Measurements from ENCODE around the gene C13orf46.

C13orf46 gene

DNA sequence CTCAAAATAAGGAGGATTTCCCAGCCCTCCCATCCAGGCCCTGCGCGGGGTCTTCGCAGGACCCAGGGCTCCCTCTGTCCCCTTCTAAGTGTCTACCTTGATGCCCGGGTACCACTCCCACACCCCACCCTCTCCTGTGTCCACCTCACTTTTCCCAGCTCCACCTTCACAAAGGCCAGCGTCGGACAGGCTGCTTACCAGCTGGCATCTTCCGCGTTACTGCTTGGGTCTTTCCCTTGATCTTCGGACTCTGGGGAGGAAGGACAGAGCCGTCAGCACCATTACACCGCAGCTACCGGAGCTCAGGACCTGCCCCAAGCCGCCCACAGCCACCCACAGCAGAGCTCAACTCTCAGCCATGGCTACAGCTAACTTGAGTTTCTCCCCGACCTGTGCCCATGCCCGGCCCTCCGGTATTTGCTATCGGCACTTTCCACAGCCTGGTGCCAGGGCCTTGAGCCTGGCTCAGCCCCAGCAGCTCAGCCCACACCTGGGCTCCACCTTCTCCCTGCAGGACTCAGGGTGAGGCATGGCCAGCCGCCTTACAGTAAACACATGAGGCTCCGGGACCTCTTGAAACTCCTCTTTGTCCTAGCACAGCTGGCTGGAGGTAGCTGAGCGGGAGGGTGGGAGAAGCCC lies 3.8 kb downstream of the C13orf46 start:
- no peak for DNase-seq

DNA sequence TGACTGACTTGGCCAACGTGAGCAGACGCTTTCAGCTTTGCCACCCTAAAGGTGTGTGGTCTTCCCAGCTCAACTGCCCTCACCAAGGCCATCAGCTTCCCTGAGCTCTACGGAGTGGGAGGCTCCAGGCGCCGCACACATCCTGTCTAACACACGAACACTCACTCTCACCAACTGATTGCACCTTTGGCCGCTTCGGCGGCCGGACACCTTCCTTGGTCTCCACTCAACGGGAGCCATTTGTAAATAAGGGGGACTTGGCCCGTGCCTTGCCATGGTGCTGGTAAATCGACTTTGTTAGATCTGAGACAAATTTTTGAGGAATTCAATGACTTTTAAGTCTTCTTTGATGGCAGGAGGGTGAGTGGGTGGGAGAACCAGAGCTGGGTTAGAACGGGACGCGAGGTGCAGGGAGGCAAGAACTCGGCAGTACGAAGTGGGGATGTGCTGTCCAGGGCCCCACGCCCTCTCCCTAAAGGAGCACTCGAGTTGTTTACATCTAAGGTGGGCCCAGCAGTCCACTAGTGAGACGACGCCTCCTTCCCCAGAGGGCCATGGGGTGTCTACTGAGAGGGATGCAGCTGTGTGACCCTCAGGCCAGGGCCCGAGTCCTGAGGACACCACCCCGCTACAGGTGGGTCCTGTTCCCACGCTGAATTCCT lies 4.4 kb downstream of the C13orf46 start:
- DNase-seq: no peak

DNA sequence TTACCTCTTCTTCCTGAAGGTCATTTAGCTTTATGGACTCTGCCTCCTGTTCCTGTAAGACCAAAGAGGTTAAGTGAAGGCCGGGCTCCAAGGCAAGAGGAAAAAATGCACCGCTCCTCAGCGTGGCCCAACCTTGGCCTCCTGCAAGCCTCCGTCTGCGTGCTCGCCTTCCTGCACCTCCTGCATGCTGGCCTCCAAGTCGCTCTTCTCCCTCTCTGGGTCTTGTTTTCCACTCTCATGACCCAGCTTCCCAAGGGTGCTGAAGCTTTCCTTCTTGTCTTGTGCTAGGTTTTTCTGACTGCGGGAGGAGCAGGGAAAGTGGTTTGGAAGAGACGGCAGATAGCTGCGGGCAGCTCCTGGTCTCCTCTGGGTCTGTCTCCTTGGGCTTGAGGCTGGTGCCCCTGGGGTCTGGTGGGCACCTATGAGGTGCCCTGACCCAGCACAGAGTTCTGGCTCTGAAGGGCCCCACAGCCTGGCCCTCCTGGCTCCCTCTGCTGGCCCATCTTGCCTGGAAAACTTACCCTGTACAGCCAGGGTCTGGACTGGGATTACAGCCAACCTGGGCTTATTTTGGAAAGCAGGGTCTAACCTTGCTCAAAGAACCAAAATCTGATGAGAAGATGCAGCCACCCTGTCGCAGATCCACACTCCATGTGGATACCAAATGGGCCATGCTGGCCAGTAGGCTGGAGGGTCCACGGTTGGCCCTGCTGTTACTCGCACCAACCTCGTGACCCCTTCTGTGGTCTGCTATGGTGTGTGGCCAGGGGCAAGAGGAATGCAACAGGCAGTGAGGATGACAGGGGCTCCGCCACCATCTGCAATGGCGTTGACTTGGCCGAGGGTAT lies 5.2 kb downstream of the C13orf46 start:
- no peak for DNase-seq

DNA sequence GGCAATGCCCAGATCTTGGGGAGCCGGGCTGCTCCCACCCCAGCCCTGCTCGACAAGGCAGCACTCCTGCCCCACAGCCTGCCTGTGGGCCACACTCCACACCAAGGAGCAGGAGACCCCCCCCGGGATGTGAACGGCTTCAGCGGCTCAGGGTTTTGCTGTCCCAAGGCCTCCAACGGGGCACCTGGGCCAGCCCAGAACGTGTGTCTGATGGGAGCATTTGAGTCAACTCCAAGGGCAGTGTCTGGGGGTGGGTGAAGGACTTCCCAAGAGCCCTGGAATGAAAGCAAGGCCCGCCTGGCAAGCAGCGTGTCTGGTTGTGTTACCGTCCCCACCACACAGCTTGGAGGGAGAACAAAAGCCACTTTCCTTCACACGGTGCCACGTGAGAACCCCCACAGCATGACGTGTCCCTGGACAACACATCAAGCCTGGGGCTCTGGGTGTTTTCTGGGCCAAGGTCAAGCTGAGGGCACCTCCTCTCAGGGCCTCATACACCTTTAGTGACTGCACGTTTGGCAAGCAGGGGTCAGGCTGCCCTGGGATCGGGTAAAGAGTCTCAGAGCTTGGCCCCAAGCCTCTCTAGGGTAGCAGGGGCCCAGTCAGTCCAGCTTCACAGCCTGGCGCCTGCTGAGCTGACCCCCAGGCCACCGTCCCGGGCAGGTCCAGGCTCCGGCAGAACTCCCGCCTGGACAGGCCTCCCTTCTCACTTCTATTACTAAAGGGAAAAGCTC lies 6.0 kb downstream of the C13orf46 start:
- DNase-seq: no peak

DNA sequence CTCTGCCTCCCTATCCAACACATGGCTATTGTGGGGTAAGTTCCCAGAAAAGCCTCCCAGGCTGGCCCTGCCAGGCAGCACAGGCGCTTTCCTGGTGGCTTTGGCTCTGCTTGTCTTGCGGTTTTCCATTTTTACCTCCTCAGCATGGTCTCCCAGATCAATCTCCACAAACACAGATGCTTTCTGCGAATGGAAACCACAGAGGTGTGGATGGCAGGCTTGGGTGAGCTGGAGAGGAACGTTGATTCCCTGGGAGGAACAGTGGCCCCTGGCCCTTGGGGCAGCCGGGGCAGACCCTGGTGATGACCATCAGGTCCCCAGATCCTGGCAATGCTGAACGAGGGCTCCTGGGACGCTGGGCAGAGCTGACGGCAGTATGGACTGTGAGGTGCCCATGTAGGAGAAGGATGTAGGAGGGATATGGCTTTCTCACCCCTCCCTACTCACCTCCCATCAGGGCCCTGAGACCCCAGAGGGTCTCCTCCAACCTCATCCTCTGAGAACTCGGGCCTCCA lies 6.6 kb downstream of the C13orf46 start:
- no peak for DNase-seq

DNA sequence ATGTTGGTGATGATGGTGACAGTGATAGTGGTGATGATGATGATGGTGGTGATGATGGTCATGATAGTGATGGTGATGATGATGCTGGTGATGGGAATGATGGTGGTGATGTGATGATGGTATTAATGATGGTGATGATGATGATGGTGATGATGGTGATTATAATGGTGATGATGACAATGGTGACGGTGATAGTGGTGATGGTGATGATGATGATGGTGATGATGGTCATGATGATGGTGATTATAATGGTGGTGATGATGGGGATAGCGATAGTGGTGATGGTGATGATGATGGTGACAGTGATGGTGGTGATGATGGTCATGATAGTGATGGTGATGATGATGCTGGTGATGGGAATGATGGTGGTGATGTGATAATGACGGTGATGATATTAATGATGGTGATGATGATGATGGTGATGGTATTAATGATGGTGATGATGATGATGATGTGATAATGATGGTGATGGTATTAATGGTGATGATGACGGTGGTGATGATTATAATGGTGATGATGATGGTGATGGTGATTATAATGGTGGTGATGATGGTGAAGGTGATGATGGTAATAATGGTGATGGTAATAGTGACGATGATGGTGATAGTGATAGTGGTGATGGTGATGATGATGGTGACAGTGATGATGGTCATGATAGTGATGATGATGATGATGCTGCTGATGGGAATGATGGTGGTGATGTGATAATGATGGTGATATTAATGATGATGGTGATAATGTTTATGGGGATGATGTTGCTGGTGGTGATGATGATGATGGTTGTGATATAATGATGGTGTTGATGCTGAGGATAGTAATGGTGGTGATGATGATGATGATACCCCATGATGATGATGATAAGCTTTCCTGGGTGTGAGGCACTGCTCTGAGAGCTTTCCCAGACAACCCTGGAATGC lies 7.7 kb downstream of the C13orf46 start:
- DNase-seq: no peak

DNA sequence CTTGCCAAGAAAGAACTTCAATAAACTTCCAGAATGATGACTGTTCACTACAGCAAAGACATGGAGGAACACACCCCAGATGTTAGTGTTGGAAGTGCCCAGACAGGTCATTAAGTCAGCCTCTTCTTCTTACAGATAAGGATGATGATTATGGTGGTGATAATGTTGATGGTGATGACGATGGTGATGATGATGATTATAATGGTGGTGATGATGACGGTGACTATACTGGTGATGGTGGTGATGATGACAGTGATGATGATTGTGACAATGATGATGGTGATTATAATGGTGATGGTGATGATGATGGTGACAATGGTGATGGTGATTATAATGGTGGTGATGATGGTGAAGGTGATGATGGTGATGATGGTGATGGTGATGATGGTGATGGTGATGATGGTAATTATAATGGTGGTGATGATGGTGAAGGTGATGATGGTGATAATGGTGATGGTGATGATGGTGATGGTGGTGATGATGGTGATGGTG lies 8.4 kb downstream of the C13orf46 start:
- no peak for DNase-seq

DNA sequence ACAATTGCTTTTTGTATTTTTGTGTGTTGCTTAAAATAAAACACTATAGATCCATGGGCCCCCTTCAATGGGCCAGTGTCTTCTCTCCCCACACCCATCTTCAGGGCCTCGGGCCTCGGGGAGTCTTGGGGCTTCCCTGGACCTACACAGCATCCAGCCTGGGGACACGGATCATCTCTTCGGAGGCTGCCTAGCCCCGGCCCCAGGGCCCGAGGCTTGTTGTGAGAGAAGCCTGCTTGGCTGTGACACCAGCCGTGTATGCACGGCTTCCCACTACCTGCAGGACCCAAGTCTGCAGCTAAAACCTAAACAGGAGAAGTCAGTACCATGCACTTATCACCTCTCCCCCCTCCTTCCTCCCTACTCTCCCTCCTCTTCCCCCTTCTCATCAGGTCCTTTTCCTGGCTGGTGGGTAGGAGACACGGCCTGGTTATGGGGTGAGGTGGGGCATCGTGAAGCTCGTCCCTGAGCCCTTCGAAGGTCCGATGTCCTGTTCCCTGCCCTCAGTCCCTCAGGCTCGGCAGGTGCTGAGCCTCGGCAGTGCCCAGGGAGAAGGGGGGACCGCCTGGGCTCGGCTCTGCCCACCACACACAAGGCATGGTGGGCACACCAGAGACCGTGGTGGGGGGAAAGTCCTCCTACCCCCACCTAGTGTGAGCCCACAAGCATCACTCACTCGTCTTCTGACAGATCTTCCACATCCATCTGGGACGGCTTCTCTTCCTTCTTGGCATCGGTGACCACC lies 9.5 kb downstream of the C13orf46 start:
- DNase-seq: no peak

DNA sequence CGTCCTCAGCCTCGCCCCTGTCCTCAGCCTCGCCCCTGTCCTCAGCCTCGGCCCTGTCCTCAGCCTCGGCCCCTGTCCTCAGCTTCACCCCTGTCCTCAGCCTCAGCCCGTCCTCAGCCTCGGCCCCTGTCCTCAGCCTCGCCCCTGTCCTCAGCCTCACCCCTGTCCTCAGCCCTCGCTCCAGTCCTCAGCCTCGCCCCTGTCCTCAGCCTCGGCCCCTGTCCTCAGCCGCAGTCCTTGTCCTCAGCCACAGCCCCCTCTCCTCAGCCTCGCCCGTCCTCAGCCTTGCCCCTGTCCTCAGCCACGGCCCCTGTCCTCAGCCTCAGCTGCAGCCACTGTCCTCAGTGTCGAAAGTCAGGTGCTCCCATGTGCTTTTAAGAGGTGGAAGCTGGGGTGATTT lies 10.5 kb downstream of the C13orf46 start:
- DNase-seq: no peak

DNA sequence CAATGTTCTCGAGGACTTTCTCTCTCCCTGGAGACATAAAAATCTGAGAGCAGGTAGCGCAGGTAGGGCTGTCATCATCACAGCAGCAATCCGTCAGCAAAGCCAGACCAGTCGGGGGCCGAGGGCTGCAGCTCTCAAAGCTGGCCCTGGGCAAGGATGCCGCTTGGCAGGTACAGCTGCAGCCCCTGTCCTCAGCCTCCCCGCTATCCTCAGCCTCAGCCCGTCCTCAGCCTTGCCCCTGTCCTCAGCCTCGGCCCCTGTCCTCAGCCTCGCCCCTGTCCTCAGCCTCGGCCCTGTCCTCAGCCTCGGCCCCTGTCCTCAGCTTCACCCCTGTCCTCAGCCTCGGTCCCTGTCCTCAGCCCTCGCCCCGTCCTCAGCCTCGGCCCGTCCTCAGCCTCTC lies 10.9 kb downstream of the C13orf46 start:
- DNase-seq: no peak

DNA sequence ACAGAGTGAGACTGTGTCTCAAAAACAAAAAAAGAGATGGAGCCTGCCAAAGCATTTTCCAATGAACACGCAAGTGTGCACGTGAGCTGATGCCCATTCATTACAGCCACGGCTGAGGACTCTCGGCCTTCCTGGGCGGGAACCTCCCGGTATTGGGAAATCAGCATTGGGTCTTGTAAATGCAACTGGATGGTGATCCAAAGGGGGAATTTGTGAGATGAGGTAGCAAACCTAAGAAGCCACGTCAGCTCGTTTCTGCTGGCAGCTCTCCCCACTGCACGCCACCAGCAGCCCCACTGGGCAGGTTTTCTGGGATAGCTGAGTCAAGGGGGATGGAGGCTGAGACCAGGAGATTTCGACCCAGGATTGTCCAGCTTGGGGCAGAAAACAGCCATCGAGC lies 11.5 kb downstream of the C13orf46 start:
- DNase-seq: no peak

DNA sequence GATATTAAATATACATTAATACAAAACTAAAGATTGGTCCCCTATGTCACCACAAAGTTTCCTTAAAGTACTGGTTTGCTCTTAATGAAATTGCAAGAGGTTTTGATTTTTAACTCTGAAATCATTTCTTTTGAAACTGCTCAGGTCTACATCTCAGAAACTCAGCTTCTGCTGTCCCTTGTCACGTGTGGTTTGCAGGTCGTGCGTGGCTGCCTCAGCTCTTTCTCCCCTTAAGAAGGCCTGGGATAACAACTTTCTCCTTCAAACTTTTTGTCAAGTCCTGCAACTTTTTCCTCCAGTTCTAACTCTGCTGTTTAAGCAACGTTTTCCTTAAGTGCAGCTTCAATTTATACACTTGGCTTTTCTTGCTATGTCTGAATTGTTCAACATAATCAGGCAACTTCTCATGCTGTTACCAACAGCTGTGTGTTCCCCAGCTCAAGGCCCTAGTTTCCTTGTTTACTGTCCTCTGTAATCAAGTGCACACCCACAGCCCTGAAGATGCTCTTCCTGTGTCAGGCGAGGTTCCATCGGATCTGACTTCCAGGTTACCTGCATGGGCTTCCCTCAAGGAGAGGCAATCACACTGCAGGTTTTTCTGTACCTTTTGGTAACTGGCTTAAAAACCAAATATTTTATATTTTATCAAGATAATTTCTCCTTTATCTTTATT lies 13.5 kb downstream of the C13orf46 start:
- no peak for DNase-seq

DNA sequence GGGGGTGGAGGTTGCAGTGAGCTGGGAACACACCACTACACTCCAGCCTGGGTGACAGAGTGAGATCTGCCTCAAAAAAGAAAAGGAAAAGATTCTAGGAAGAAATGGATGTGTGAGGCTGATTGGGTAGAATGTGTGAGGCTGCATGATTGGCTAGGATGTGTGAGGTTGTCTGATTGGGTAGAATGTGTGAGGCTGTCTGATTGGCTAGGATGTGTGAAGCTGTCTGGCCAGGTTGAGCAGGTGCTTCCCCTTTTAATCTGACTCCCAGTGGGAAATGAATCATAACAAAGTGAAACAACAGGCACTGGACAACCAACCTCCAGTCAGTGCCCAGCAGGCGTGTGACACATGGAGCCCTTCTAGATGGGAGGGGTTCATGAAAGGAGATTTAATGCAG lies 14.7 kb downstream of the C13orf46 start:
- no peak for DNase-seq

DNA sequence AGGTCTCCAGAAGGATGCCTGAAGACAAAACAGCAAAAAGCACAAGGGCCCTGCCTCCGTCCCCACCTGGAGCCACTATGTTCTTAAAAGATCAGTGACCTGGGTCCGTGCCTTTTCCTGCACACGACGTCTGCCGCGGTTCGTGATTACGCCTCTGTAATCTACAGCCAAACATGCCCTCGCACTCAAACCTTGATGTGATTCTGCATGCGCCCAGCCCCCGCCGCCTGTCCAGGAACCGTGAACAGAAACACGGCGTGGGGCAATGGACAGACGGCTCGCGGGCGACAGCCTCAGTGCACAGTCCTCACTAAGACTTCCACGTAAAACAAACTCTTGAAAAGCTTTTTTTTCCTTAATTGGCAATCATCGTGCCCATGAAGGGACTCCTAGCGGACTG lies 15.5 kb downstream of the C13orf46 start:
- DNase-seq: no peak

DNA sequence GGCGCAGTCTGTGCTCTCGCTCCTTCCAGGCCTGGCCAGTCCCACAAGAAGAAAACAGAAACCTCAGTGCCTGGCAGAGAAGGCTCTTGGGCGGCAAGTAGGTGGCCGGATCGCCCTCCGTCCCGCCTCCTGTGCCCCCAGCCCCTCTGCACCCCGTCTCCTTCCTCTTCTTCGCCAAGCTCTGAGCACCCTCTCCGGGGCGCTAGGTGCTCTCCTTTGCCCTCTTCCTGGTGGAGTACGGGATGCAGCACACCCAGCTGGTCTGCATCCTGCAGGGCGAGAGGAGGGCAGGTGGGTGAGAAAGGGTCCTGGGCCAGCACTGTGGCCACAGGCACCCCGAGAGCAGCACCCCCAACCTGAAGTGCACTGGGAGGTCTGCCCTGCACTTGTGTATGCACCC lies 17.3 kb downstream of the C13orf46 start:
- no peak for DNase-seq

DNA sequence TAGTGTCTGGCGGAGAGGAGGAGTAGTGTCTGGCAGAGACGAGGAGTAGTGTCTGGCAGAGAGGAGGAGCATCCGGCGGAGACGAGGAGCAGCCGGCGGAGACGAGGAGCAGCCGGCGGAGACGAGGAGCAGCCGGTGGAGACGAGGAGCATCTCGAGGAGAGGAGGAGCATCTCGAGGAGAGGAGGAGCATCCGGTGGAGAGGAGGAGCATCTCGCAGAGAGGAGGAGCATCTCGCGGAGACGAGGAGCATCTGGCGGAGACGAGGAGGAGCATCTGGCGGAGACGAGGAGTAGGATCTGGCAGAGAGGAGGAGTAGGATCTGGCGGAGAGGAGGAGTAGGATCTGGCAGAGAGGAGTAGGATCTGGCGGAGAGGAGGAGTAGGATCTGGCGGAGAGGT lies 18.2 kb downstream of the C13orf46 start:
- no peak for DNase-seq

DNA sequence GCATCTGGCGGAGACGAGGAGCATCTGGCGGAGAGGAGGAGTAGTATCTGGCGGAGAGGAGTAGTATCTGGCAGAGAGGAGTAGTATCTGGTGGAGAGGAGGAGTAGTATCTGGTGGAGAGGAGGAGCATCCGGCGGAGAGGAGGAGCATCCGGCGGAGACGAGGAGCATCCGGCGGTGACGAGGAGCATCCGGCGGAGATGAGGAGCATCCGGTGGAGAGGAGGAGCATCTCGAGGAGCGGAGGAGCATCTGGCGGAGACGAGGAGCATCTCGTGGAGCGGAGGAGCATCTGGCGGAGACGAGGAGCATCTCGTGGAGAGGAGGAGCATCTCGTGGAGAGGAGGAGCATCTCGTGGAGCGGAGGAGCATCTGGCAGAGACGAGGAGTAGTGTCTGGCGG lies 18.6 kb downstream of the C13orf46 start:
- DNase-seq: no peak

DNA sequence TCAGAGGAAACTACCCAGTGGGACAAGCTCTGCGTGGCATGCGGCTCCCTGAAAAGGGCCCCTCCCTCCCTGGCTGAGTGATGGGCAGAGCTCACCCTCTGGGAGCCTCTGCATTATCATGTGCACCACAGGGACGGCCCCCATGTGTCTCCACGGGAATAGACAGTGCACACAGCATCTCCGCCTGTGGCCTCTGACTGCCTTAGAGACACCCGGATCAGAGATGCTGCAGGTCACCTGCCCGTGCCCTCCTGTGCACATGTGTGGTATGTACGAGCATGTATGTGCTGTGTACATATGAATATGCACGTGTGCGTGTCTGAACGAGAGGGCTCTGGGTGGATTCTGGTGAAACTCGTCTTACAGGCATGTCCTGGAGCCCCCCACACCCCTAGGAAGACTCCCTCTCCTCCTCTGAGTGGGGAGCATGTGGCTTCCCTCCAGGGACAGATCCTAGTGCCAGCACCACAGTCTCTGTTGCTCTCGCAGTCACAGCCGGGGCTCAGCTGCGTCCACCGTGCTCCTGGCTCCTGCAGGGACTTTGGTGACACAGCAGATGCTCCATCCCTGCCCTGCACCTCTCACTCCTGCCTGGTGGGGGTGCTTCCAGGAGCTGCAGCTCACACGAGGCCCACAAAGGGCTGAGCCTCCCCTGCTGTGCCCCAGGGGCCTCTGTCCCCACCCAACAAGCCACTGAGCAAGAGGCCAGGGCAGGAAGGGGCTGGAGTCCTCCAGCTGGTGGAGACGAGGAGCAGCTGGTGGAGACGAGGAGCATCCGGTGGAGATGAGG lies 19.6 kb downstream of the C13orf46 start:
- DNase-seq: no peak

DNA sequence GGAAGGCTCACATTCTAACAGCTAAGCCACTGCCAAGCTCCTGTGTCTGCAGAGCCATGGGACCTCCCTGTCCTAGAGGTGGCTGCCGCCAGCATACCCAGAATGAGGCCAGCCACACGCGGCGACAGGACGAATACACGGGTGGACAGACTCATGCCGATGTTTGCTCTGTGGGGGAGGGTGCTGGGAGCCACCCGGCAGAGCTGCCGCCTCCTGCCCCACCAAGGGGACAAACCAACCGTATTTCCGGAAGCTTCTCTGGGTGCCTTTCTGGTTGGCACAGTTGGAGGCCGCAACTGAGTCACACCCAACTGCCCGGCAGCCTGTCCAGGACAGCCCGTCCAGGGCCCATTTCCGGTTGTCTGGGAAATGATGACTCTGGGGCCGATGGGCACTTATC lies 20.3 kb downstream of the C13orf46 start:
- no peak for DNase-seq
